Hematopoietic multipotent progenitor cell treated with erythropoietin and hydrocortisone succinate and interleukin-3 and kit ligand, for 6 days (in vitro differentiated cells): ENCODE results near the gene GUF1.
"Not testable (repeated sequence)": the region's sequence is repeated elsewhere in the genome, so short reads cannot be mapped to it uniquely, and the experiment has no call there.

Experiments
- DNase-seq: peaks from one replicate; pipeline ENCODE4 v3.0.0-alpha.2; 2015

The GUF1 gene

DNA sequence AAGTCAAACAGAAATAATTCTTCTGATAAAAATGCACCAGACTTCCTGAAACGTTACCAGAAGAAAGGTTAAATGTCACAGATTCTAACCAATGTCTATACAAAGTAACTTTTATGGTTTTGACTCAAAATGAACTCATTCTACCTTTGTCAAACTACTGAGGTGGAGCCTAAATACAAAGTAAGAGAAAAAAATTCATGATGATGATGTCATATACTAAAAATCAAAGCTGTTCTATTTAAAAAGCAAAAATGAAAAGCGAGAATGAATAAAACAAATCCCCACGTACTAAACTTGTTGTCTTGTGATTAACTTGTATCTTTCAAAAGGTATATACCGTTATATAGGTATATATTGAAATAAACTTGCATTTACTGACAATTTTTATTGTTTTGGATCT lies 26.5 kb downstream of the GUF1 start:
- no peak for DNase-seq

DNA sequence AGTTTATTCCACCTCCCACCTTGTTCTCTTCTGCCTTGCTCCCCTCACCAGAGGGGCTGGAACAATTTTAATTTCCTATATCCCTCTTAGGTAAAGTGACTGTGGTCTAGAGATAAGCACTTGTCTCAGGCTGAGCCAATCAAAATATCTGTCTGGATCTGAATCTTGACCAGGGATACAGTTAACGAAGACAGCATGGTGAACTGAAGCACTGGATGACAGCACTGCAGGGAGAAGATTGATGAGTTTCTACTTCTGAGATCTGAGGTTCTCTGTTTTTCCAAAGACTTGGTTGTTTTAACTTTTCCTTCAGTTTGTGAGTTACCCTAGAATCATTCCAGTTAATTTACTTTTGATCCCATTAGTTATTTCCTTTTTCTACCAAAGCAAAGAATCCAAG lies 34.9 kb downstream of the GUF1 start:
- DNase-seq: no peak

DNA sequence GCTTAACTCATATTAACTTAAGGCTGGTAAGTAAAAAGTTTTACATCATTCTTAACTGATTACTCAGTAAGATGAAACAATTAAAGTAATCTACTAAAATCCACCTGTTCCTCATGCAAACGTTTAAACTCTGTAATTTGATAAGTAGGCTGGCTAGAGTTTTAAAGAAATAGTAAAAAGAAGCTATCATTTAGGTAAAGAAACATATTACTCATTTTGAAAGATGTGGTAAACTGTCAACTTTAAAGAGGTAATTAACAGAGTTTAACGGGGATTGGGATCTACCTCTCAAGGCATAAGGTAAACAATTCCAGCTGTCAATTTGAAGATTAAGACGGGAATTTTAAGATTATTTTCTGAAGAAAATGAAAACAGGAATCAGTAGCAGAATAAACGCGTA lies 38.4 kb downstream of the GUF1 start:
- DNase-seq: no peak

DNA sequence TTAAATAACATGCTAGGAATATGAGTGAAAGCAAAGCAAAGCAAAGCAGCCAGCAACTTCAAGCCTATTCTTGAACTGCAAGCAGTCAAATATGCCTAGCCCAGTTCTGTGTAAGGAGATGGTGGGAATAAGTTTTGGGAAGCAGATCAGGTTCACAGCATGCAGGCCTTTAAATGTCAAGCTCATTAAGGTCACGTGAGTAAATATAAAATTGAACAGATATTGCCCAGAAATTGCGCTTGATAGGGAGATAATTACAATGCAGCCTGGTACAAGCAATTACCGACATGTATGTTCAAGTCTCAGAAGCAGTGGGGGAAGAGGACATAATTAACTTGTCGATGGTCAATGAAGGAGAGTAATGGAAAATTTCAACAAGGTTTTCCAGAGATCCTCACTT lies 42.2 kb downstream of the GUF1 start:
- no peak for DNase-seq

DNA sequence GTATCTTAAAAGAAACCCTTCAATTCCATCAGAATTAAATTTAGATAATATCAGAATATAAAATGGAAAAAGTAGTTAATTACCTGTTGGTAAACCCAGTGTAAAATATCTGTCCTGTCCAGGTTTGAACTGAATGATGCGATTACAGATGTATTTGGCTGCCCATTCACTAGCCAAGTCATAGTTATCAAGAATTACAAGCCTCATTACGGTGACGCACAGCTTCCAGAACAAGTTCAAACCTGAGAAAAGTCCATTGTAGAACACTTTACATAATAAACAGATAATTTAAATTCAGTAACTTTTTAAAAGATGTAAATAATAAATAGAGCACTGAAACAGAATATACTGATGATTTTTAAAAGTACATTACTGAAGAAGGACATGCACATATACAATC lies 43.8 kb downstream of the GUF1 start:
- no peak for DNase-seq

DNA sequence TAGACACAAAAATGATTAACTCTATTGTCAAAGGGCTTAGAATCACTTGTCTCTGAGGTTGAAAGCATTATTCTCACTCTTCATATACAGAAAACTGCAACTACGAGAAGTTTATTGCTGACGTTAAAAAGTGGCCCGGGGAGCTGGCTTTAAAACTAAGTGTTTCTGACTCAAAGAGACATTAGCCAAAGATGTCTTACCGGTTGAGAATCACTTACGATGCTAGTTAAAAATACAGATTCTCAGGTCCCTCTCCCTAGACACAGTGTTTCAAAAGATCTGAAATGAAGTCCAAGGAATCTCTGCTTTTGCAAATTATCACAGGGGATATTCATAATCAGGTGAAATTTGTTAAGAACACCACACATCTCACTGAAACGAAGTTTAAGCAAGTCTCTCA lies 46.9 kb downstream of the GUF1 start:
- no peak for DNase-seq

DNA sequence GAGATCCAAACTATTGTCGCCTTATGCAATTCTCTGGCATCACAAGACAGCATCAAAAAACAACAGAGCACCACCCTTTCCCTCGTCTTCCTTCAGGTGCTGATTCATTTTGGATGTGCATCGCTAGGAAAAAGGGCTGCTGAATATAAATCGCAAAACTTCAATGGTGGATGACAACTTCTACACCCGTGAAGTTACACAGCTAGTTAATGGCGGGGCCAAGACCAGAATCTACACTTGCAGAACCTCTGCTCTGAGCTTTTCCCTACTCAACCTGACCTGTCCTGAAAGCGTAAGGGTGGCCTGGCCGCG lies 47.5 kb downstream of the GUF1 start:
- DNase-seq: no peak

DNA sequence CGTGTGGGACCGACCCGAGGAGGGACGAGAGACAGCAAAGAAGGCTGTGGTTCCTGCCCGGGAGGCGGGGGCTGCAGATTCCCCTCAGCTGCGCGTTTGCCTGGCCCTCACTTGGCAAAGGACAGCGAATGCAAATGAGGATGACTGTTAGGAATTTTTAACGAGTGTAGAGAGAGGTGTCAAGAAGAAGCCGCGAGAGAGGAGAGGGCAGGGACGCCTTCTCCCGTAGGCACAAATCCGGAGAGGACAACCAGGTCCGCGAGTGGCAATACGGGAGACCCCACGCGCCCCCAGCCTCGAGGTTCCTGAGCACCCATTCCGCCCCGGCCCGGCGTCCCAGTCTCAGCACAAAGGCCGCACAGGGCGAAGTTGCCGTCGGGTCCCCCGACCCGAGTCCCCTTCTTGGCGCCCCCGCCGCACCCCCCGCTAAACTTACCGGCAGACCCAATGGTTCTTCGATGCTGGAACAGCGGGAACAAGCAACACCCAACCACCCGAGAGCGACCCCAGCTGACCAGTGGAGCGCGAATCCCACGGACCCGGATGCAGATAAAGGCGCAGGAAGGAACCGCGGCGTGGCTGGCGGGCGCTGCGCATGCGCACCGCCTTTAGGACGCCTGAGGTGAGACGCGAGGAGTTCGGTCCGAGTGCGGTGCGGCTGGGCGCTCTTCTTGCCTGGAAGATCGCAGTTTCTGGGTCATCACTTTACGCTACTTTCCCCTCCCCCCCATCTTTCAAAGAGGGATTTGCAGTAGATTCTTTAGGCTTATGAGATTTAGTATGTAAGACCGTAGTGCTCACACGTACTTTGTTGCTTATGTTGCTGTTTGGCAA lies 48.0 kb downstream of the GUF1 start, which contains the start of gene GNPDA2:
TSS of gene GNPDA2 (minus strand) at position 519 of the 834 bp plus-strand sequence. CDS start 4,349 bp downstream, outside the sequence.
- peak; percentile 93 for DNase-seq

DNA sequence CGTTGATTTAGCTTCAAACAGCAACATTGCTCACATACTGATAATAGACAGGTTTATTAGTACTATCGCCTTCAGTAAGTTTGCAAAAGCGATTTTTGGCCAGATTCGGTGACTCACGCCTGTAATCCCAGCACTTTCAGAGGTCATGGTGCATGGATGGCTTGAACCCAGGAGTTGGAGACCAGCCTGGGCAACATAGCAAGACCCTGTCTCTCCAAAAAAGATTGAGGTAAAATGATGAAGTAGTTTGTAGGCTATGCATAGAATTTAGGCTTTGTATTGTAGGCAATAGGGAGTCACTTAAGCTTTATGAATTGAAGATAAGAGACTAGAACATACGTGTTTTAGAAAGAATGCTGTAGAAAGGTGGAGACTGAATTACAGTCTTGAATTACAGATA lies 49.3 kb downstream of the GUF1 start:
- DNase-seq: no peak

DNA sequence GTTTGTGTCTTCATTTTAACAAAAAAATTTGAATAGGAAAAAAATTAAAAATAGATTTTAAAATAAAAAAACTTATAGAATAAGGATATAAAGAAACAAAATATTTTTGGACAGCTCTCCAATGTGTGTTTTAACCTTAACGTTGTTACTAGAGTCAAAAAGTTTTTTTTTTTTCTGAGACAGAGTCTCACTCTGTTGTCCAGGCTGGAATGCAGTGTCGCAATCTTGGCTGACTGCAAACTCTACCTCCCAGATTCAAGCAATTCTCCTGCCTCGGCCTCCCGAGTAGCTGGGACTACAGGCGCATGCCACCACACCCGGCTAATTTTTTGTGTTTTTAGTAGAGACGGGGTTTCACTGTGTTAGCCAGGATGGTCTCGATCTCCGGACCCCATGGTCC lies 50.5 kb downstream of the GUF1 start:
- not testable (repeated sequence) for DNase-seq

DNA sequence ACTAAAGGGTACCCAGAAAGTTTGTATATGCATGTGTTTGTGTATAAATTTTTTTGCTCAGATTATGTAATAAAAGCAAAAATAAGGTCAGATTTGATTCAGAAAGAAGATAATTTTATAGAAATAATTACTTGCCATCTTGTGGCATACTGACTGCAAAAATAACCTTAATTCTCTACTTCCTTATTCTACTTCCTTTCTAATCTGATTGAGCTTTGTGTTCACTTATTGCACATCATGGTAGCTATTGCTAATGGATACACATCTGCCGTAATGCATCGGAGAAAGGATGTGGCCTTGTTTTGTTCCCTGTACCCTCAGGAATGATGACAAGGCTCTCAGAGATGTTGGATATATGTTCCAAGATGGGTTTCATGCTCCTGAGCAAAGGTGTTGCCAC lies 58.7 kb downstream of the GUF1 start:
- no peak for DNase-seq

DNA sequence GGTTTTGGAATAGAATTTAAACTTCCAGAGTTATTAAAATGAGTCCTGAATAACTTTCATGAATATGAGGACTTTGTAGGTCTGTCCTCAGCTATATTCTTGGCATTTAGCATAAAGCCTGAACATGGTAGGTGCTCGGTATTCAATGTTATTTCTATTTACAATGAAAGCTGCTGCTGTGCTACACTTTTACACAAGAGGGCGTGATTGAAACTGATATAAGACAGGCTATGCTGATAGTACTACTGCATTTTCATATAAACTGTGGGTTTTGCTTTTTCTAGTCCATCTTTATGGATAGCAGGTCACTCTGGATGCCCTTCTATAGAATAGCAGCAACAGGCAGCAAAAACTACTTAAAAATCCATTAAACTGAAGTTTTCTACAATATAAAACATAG lies 60.4 kb downstream of the GUF1 start:
- DNase-seq: peak; percentile 65

DNA sequence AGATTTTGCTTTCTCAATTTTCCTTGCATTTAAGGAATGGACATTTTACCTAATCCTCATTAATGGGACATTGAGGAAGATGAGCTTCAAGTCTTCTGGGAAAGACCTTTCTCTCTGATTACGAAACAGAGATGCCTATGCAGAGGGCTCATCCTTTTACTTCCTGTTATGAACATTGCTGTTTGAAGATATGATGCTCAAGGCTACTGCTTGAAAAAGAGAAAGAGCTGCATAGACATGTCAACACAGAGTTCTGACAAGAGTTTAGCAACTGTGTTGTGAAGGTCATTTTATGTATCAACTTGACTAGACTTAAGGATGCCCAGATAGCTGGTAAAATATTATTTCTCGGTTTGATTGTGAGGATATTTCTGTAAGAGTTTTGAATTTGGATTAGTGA lies 62.0 kb downstream of the GUF1 start:
- DNase-seq: no peak
